ENCODE results near the gene CDK6.

Gene CDK6

GRCh38 chr7:92717993-92718716 is 118.2 kb downstream of the CDK6 start:
- ChIA-PET POLR2A (no interaction called here), CTCF (interaction anchor here (1.1 to 5.4 kb wide), 4 partner anchors 10 to 114 kb away, joined by 5 to 32 read pairs (median 6); no protein-coding TSS in a partner anchor)
- TF ChIP-seq CTCF (IDR thresholded peaks at IDR 0.05; ENCODE audit: control extremely low read depth, extremely low read depth, low read depth, missing control alignments): no peak
- peak; percentile 34 for DNase-seq (ENCODE audit: extremely low spot score)

- no peak for DNase-seq (ENCODE audit: extremely low spot score)
- no peak for TF ChIP-seq CTCF (IDR thresholded peaks at IDR 0.05; ENCODE audit: control extremely low read depth, extremely low read depth, low read depth, missing control alignments)
- POLR2A ChIA-PET: no interaction called here
- CTCF ChIA-PET: interaction anchor here (1.1 to 5.4 kb wide), 4 partner anchors 10 to 115 kb away, joined by 5 to 32 read pairs (median 6); no protein-coding TSS in a partner anchor
Measured at GRCh38 chr7:92717623-92717992, 118.8 kb downstream of the CDK6 start.

GRCh38 chr7:92716825-92717580 is 119.4 kb downstream of the CDK6 start:
- no peak for TF ChIP-seq CTCF (IDR thresholded peaks at IDR 0.05; ENCODE audit: control extremely low read depth, extremely low read depth, low read depth, missing control alignments)
- no peak for DNase-seq (ENCODE audit: extremely low spot score)
- CTCF ChIA-PET: interaction anchor here (1.8 to 5.4 kb wide), 2 partner anchors 11 to 115 kb away, joined by 6 to 32 read pairs; no protein-coding TSS in a partner anchor
- POLR2A ChIA-PET: no interaction called here

GRCh38 chr7:92715963-92716362 is 120.4 kb downstream of the CDK6 start:
- DNase-seq (ENCODE audit: extremely low spot score): no peak
- TF ChIP-seq CTCF (IDR thresholded peaks at IDR 0.05; ENCODE audit: control extremely low read depth, extremely low read depth, low read depth, missing control alignments): no peak
- ChIA-PET CTCF (interaction anchor here (0.9 to 1.3 kb wide), 4 partner anchors 9 to 50 kb away, joined by 3 read pairs; no protein-coding TSS in a partner anchor), POLR2A (no interaction called here)

GRCh38 chr7:92714767-92715166 is 121.6 kb downstream of the CDK6 start:
- DNase-seq (ENCODE audit: extremely low spot score): no peak
- ChIA-PET CTCF (interaction anchor here (2.7 kb wide), 1 partner anchor 16 kb away, joined by 13 read pairs; no protein-coding TSS in a partner anchor), POLR2A (no interaction called here)
- TF ChIP-seq CTCF (IDR thresholded peaks at IDR 0.05; ENCODE audit: control extremely low read depth, extremely low read depth, low read depth, missing control alignments): no peak

GRCh38 chr7:92714280-92714679 is 122.1 kb downstream of the CDK6 start:
- no peak for TF ChIP-seq CTCF (IDR thresholded peaks at IDR 0.05; ENCODE audit: control extremely low read depth, extremely low read depth, low read depth, missing control alignments)
- DNase-seq (ENCODE audit: extremely low spot score): no peak
- POLR2A ChIA-PET: no interaction called here
- CTCF ChIA-PET: interaction anchor here (2.7 kb wide), 1 partner anchor 15 kb away, joined by 13 read pairs; no protein-coding TSS in a partner anchor

Data from GM10248 (cell line).